ENCODE data around the gene SETBP1. TPM values are rescaled to one million over a fixed set of nuclear protein-coding genes. Genes with fewer than 3 reads are reported as not detected.

Gene SETBP1
- 6.5 and 7.2 TPM in 2 replicates for polyA plus RNA-seq (2013)

- Histone ChIP-seq H2BK120ac (ENCODE audit: insufficient read depth, low read length, poor library complexity) (peak within 1 kb of the TSS; percentile 91), H3K4ac (ENCODE audit: low read depth, low read length) (peak within 1 kb of the TSS; percentile 91), H3K79me1 (ENCODE audit: low read length) (peaks cover 17% of the 10 kb centered on the region), H3K9me3 (ENCODE audit: insufficient read depth, low read depth, low read length) (no peaks in the 10 kb centered on the region), H2AFZ (ENCODE audit: insufficient read depth, low read length, poor library complexity) (peak within 1 kb of the TSS; percentile 88), H4K8ac (ENCODE audit: low read depth, low read length) (peak within 1 kb of the TSS; percentile 90), H3K9ac (ENCODE audit: low read length) (peak within 1 kb of the TSS; percentile 96), H2BK12ac (ENCODE audit: low read length) (peak within 1 kb of the TSS; percentile 94), H3K27ac (ENCODE audit: low read depth, low read length) (peak within 1 kb of the TSS; percentile 92), H2AK5ac (ENCODE audit: low read length) (peak within 1 kb of the TSS; percentile 43), H3K4me2 (ENCODE audit: low read length) (peak within 1 kb of the TSS; percentile 97), H4K91ac (ENCODE audit: low read depth, low read length) (peak within 1 kb of the TSS; percentile 93), H3K4me3 (ENCODE audit: low read depth, low read length) (peak within 1 kb of the TSS; percentile 92), H3K36me3 (ENCODE audit: control insufficient read depth in 1 of 2, insufficient read depth in 2 of 2, low read length in 2 of 2) (no peaks in the 10 kb centered on the region), H3K79me2 (ENCODE audit: control insufficient read depth, insufficient read depth, low read length, poor library complexity) (peaks cover 9% of the 10 kb centered on the region), H3K4me1 (ENCODE audit: control insufficient read depth in 1 of 2, insufficient read depth in 2 of 2, low read length in 2 of 2) (peaks cover 8 to 14% of the 10 kb centered on the region in 2 experiments), H3K27me3 (ENCODE audit: insufficient read depth, low read length) (no peaks in the 10 kb centered on the region), H3K18ac (ENCODE audit: low read length) (peak within 1 kb of the TSS; percentile 92), H3K23ac (ENCODE audit: low read length) (no peak within 1 kb of the TSS), H4K12ac (ENCODE audit: low read depth, low read length) (peak within 1 kb of the TSS; percentile 69), H2BK5ac (ENCODE audit: low read depth, low read length, poor library complexity) (peak within 1 kb of the TSS; percentile 93), H3K14ac (ENCODE audit: low read length) (peak within 1 kb of the TSS; percentile 94)
- WGBS (ENCODE audit: extremely low coverage, insufficient coverage, insufficient read length) = no CpG with 5 or more reads among the region's 64 CpGs
- DNase-seq = peak; percentile 9 to 45
Measured at GRCh38 chr18:44680273-44681075, at the start of gene SETBP1. TSS of gene SETBP1 (plus strand) at chr18:44680888. CDS start at chr18:44701347, 20,459 bp downstream.

- Histone ChIP-seq H4K91ac (ENCODE audit: low read depth, low read length) (no peak overlapping the region), H3K27ac (ENCODE audit: low read depth, low read length) (no peak overlapping the region), H2BK120ac (ENCODE audit: insufficient read depth, low read length, poor library complexity) (no peak overlapping the region), H2BK12ac (ENCODE audit: low read length) (no peak overlapping the region), H3K14ac (ENCODE audit: low read length) (no peak overlapping the region), H4K12ac (ENCODE audit: low read depth, low read length) (no peak overlapping the region), H2AFZ (ENCODE audit: insufficient read depth, low read length, poor library complexity) (no peak overlapping the region), H3K18ac (ENCODE audit: low read length) (no peak overlapping the region), H3K36me3 (ENCODE audit: control insufficient read depth in 1 of 2, insufficient read depth in 2 of 2, low read length in 2 of 2) (no peaks in the 10 kb centered on the region), H3K23ac (ENCODE audit: low read length) (no peak overlapping the region), H4K8ac (ENCODE audit: low read depth, low read length) (no peak overlapping the region), H3K4me3 (ENCODE audit: low read depth, low read length) (no peak overlapping the region), H3K4me1 (ENCODE audit: control insufficient read depth in 1 of 2, insufficient read depth in 2 of 2, low read length in 2 of 2) (peaks cover 0 to 3% of the 10 kb centered on the region in 2 experiments), H3K4me2 (ENCODE audit: low read length) (no peak overlapping the region), H3K79me1 (ENCODE audit: low read length) (no peaks in the 10 kb centered on the region), H3K27me3 (ENCODE audit: insufficient read depth, low read length) (no peaks in the 10 kb centered on the region), H3K79me2 (ENCODE audit: control insufficient read depth, insufficient read depth, low read length, poor library complexity) (no peaks in the 10 kb centered on the region), H2AK5ac (ENCODE audit: low read length) (no peak overlapping the region), H2BK5ac (ENCODE audit: low read depth, low read length, poor library complexity) (no peak overlapping the region), H3K9ac (ENCODE audit: low read length) (no peak overlapping the region), H3K4ac (ENCODE audit: low read depth, low read length) (no peak overlapping the region), H3K9me3 (ENCODE audit: insufficient read depth, low read depth, low read length) (no peaks in the 10 kb centered on the region)
- no peak for DNase-seq
- WGBS (ENCODE audit: extremely low coverage, insufficient coverage, insufficient read length) = no CpG with 5 or more reads among the region's 3 CpGs
Measured at GRCh38 chr18:44632469-44633145, 48.1 kb upstream of the SETBP1 start.

- Histone ChIP-seq H3K4me2 (ENCODE audit: low read length) (no peak overlapping the region), H3K9me3 (ENCODE audit: insufficient read depth, low read depth, low read length) (no peaks in the 10 kb centered on the region), H2AFZ (ENCODE audit: insufficient read depth, low read length, poor library complexity) (no peak overlapping the region), H3K4me3 (ENCODE audit: low read depth, low read length) (no peak overlapping the region), H3K4ac (ENCODE audit: low read depth, low read length) (no peak overlapping the region), H3K4me1 (ENCODE audit: control insufficient read depth in 1 of 2, insufficient read depth in 2 of 2, low read length in 2 of 2) (peaks cover 0 to 3% of the 10 kb centered on the region in 2 experiments), H2BK12ac (ENCODE audit: low read length) (no peak overlapping the region), H3K27ac (ENCODE audit: low read depth, low read length) (no peak overlapping the region), H3K79me1 (ENCODE audit: low read length) (no peaks in the 10 kb centered on the region), H3K79me2 (ENCODE audit: control insufficient read depth, insufficient read depth, low read length, poor library complexity) (no peaks in the 10 kb centered on the region), H4K91ac (ENCODE audit: low read depth, low read length) (no peak overlapping the region), H4K12ac (ENCODE audit: low read depth, low read length) (no peak overlapping the region), H3K23ac (ENCODE audit: low read length) (no peak overlapping the region), H3K36me3 (ENCODE audit: control insufficient read depth in 1 of 2, insufficient read depth in 2 of 2, low read length in 2 of 2) (no peaks in the 10 kb centered on the region), H3K18ac (ENCODE audit: low read length) (no peak overlapping the region), H3K9ac (ENCODE audit: low read length) (no peak overlapping the region), H2BK5ac (ENCODE audit: low read depth, low read length, poor library complexity) (no peak overlapping the region), H2AK5ac (ENCODE audit: low read length) (no peak overlapping the region), H3K27me3 (ENCODE audit: insufficient read depth, low read length) (no peaks in the 10 kb centered on the region), H2BK120ac (ENCODE audit: insufficient read depth, low read length, poor library complexity) (no peak overlapping the region), H4K8ac (ENCODE audit: low read depth, low read length) (no peak overlapping the region), H3K14ac (ENCODE audit: low read length) (no peak overlapping the region)
- WGBS (ENCODE audit: extremely low coverage, insufficient coverage, insufficient read length) = no CpG with 5 or more reads among the region's 3 CpGs
- DNase-seq = peak; percentile 17 to 48
Measured at GRCh38 chr18:44635546-44635945, 45.1 kb upstream of the SETBP1 start.

DNA sequence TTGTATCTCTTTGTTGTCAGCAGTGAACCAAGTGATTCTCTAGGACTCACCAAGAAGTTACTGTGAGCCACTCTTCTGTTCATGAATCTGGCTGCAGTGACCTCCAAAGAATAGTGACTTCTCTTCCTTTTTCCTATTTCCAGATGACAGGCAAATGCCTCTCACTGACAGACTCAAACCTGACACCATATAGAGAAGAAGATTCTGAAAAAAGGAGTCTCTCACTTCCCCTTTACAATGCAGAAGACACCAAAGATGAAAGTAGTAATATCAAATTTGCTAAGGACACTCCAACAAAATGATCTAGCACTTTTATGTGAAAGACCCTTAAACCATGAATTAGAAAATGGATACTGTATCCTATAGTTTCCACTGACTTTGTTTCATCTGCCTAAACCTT lies 44.4 kb upstream of the SETBP1 start:
- Histone ChIP-seq H3K4me3 (ENCODE audit: low read depth, low read length) (no peak overlapping the region), H3K18ac (ENCODE audit: low read length) (no peak overlapping the region), H3K27ac (ENCODE audit: low read depth, low read length) (no peak overlapping the region)

More for the DNA sequence above, 44.4 kb upstream of the SETBP1 start:
- Histone ChIP-seq H3K79me1 (ENCODE audit: low read length) (no peaks in the 10 kb centered on the region), H4K8ac (ENCODE audit: low read depth, low read length) (no peak overlapping the region), H4K12ac (ENCODE audit: low read depth, low read length) (no peak overlapping the region), H2BK12ac (ENCODE audit: low read length) (no peak overlapping the region), H3K4me2 (ENCODE audit: low read length) (no peak overlapping the region), H3K36me3 (ENCODE audit: control insufficient read depth in 1 of 2, insufficient read depth in 2 of 2, low read length in 2 of 2) (no peaks in the 10 kb centered on the region), H2BK120ac (ENCODE audit: insufficient read depth, low read length, poor library complexity) (no peak overlapping the region), H2BK5ac (ENCODE audit: low read depth, low read length, poor library complexity) (no peak overlapping the region), H3K9me3 (ENCODE audit: insufficient read depth, low read depth, low read length) (no peaks in the 10 kb centered on the region), H2AFZ (ENCODE audit: insufficient read depth, low read length, poor library complexity) (no peak overlapping the region), H3K23ac (ENCODE audit: low read length) (no peak overlapping the region), H3K79me2 (ENCODE audit: control insufficient read depth, insufficient read depth, low read length, poor library complexity) (no peaks in the 10 kb centered on the region), H3K27me3 (ENCODE audit: insufficient read depth, low read length) (no peaks in the 10 kb centered on the region), H2AK5ac (ENCODE audit: low read length) (no peak overlapping the region), H3K4me1 (ENCODE audit: control insufficient read depth in 1 of 2, insufficient read depth in 2 of 2, low read length in 2 of 2) (peaks cover 3% of the 10 kb centered on the region in 2 experiments), H3K4ac (ENCODE audit: low read depth, low read length) (no peak overlapping the region), H3K9ac (ENCODE audit: low read length) (no peak overlapping the region), H3K14ac (ENCODE audit: low read length) (no peak overlapping the region), H4K91ac (ENCODE audit: low read depth, low read length) (no peak overlapping the region)
- DNase-seq = no peak
